HG03097 (cell line): Measurements from ENCODE around the gene SCFD2.
"Not testable (repeated sequence)": the region's sequence is repeated elsewhere in the genome, so short reads cannot be mapped to it uniquely, and the experiment has no call there.

Experiments used
- ATAC-seq: cut with Tn5 transposase; IDR thresholded peaks from one replicate; pipeline ENCODE4 v1.9.1; 2021; ENCODE audit not compliant: unreplicated experiment, low FRiP score

Gene SCFD2

GRCh38 chr4:53194727-53195126 is 171.1 kb downstream of the SCFD2 start:
- no peak for ATAC-seq

- no peak for ATAC-seq
Measured at GRCh38 chr4:53193111-53193510, 172.8 kb downstream of the SCFD2 start.

DNA sequence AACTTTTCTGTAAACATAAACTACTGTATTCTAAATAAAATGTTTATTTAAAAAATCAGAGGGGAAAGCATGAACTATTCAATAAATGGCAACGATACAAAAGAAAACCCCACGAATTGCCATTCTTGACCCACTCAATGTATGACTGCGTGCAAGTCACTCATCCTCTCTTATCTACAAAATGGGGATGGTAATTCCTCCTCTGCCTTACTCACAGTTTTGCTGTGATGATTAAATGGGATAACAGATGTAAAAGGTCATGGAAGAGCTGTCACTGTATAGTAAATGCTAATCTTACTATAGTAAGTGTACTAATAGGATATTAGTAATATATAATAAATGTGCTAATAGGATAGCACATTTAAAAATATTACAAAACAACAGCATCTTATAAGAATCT is 173.4 kb downstream of the SCFD2 start:
- ATAC-seq = no peak

DNA sequence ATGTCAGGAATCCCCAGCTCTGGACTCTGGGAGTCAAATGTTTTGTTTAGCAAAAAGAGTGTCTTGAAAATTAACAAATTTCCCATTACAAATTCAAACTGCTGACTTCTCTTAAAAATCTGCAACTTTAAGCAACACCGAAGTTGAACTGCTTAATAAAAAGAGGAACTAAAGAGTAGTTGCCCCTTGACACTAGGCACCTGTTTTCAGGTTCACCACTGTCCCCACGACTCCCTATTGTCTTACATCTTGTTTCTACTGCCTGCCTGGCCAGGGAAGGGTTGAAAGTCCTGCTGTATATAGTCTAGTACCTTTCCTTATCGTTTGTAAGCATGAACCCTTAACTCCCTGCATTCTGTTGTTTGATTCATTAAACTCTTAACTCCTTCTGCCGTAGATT is 173.9 kb downstream of the SCFD2 start:
- no peak for ATAC-seq

DNA sequence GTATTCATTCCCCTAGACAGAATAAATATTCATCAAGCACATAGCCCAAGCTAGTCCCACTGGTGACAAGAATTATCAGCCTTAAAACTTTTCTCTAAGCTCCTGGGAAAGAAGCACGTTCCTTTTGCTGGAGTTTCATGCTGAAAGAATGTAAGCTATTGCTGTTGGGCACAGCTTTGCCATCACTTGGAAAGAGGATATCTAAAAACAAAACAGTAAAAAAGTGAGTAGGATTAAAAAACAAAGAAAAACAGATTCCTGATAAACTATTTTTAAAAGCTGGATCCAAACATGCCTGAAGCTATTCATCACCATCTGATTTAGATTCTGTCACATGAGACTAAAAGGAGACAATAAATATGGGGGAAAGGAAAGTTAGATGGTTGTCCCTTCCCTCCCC is 176.8 kb downstream of the SCFD2 start:
- no peak for ATAC-seq

DNA sequence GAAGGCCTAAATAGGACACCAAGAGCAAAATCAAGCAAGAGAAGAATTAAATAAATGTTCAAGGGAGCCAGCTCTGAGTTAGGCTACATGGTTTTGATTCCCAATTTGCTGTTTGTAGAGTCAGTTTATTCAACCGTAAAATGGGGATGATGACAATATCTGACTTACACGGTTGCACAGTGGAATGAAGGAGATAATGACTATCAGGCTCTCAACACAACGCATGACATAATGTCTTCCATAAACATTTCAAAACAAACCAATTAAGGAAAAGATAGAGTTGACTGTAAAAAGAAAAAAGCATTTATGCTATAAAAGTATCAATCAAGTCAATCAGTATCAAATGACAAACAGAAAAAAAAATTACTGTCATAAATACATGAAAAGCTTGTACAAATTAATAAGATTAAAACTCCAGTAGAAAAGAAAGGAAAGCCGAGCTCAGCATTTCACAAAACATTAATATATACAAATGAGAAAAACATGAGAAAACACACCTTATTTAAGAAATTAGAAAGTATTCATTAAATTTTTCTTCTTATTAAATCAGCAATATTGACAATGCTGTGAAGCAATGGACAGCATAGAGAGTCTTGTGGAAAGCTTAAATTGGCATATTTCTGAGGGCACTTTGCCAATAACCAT is 179.0 kb downstream of the SCFD2 start:
- no peak for ATAC-seq

DNA sequence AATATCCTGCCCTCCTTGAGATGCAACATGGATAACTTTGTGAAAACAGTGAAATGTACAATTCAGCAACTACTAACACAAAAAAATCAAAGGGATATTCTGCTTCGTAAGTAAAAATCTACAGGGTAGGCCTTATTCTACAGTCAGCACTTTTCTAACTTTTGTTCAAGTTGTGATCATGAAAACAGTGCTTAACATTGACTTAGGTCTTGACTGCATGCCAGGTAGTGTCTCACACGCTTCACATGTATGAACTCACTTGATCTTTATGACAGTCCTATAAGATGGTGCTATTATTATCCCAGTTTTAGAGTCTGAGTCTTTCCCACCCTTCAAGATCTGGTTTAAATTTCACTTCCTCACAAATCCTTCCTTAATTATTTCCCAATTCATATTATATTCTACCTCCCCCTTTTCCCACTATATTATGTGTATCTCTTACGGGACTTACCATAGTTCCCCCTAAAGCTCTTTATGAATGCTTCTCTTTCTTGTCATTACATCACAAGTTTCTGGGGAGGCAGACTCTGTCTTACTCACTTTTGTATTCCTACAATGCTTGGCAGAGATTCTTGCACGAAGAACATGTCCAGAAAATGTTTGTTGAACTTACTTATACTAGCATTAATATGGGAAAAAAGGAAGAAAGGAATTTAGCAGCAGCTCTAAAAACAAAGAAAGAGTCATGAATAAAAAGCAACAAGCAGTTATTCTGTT is 179.8 kb downstream of the SCFD2 start:
- no peak for ATAC-seq

GRCh38 chr4:53183754-53184153 is 182.1 kb downstream of the SCFD2 start:
- no peak for ATAC-seq

DNA sequence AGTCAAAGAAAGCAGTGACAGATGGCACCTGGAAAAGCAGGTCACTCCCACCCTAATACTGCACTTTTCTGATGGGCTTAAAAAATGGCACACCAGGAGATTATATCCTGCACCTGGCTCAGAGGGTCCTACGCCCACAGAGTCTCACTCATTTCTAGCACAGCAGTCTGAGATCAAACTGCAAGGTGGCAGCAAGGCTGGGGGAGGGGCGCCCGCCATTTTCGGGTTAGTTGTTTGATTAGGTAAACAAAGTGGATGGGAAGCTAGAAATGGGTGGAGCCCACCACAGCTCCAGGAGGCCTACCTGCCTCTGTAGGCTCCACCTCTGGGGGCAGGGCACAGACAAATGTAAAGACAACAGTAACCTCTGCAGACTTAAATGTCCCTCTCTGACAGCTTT is 188.1 kb downstream of the SCFD2 start:
- ATAC-seq = not testable (repeated sequence)

GRCh38 chr4:53175640-53176039 is 190.2 kb downstream of the SCFD2 start:
- ATAC-seq = no peak

DNA sequence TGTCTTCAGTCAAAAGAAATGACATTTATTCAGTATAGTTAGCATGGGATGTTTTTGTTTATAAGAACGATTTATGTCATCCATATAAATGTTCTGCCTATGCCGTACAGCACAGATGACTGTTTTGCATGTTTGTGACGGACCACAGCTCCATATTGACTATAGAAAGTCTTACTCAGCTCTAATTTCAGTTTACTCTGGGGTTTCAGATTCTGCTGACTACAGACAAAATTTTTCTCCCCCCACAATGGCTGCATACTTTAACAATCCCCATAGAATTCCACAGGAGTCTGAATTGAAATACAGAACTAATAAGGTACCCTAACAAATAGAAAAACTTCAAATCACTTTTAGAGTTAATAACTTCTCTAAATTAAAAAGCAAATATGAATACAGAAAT is 191.0 kb downstream of the SCFD2 start:
- no peak for ATAC-seq

GRCh38 chr4:53173576-53173975 is 192.3 kb downstream of the SCFD2 start:
- ATAC-seq = no peak

- ATAC-seq = no peak
Measured at GRCh38 chr4:53171797-53172196, 194.1 kb downstream of the SCFD2 start.

DNA sequence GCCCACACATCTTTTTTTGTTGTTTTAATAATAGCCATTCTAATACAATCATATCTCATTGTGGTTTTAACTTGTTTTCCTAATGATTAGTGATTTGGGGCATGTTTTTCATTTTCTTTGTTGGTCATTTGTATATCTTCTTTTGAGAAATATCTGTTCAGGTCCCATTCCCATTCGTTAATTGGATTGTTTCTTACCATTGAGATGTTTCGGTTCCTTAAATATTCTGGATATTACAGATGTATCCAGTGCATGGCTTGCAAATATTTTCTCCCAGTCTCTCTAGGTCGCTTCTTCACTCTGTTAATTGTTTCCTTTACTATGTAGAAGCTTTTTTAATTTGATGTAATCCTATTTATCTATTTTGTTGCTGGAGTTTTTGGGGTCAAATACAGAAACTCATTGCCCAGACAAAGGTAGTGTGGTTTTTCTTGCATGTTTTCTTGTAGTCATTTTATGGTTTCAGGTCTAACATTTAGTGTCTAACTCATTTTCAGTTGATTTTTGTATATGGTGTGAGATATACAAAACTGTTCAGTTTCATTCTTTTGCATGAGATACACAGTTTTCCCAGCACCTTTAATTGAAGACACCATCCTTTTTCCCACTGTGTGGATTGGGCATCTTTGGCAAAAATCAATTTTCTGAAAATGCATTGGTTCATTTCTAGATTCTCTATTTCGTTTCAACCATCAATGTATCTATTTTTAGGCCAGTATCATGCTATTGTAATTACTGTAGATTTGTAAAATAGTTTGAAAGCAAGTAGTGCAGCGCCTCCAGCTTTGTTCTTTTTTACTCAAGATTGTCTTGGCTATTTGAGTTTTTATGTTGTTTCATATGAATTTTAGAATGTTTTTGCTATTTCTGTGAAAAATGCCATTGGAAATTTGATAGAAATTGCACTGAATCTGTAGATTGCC is 195.9 kb downstream of the SCFD2 start:
- ATAC-seq = no peak

- ATAC-seq = no peak
Measured at GRCh38 chr4:53168228-53168627, 197.6 kb downstream of the SCFD2 start.

DNA sequence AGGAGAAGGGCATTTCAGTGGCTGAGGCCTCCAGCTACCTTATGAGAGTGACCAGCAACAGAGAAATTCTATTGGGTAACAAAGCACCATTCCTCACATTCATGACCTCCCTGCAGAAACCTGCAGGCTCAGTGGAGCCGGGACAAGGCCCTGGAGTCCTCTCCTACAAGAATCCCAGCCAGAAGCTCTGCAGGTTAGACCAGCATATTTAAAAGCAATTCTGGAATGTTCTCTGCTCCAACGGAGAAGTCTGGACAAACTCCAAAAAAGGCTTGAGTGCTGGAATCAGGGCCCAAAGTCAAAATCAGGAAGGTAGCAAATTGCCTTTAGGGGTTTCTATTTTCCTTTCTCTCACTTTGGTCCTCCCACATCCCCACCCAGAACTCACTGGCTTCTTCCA is 202.9 kb downstream of the SCFD2 start:
- no peak for ATAC-seq

- ATAC-seq = no peak
Measured at GRCh38 chr4:53161787-53162433, 204.0 kb downstream of the SCFD2 start.

DNA sequence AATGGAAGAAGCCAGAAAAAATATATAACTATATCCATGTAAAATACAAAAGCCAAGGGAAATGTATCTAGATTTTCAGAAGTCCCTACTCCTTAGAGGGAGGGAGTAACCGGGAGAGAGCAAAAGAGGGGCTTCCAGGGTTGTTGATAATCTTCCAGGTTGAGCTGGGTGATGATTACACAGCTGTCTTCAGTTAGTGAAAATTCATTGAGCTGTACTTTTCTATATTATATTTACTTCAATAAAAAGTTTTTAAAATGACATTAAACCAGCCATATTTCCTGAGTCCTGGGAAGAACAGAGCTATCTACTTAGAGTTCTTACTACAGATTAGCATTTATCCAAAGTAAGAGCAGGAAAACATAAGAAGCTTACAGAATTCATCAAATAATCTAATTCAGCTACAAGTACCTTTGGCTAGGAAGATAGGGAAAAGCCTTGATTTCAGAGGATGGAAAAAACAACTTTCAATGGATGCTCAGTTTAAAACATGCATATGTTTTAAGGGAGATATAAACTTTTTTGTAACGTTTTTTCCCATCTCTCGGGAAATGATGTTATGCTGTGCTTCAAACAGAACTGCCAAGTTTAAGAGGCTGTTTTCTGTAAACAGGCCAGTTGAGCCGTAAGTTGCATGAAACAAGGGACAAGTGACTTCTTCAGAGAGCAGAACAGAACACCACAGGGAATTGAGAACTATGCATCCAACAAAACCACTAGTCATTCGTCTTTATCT is 204.6 kb downstream of the SCFD2 start:
- ATAC-seq = no peak

- no peak for ATAC-seq
Measured at GRCh38 chr4:53156896-53157295, 209.0 kb downstream of the SCFD2 start.

- no peak for ATAC-seq
Measured at GRCh38 chr4:53152467-53152866, 213.4 kb downstream of the SCFD2 start.
